ENCODE results near the gene GPSM1. TPM values are rescaled to one million over a fixed set of nuclear protein-coding genes. Genes with fewer than 3 reads are reported as not detected.

The GPSM1 gene
- total and polyA plus RNA-seq, 9 of the 15 experiments (the other 6 are each of a cell fraction or from before 2014, with no cell fraction given), result 0.04 to 14.2 (median 3.1) TPM

- TF ChIP-seq REST (IDR thresholded peaks at IDR 0.05; ENCODE audit: borderline replicate concordance) (peak; percentile 83), REST (CRISPR knock-in tag; IDR thresholded peaks at IDR 0.05; ENCODE audit: low read depth) (peak; percentile 15; the same call in 1 of the 2 replicates), FIP1L1 (IDR thresholded peaks at IDR 0.05; ENCODE audit: low read depth, low read length, poor library complexity, severe bottlenecking) (peak; percentile 83), PHF20 (IDR thresholded peaks at IDR 0.05; ENCODE audit: partially characterized antibody) (peak; percentile 57), RB1 (IDR thresholded peaks at IDR 0.05; ENCODE audit: low read depth) (peak; percentile 93), FOXP1 (CRISPR knock-in tag; IDR thresholded peaks at IDR 0.05) (no peak), ELF4 (CRISPR knock-in tag; IDR thresholded peaks at IDR 0.05) (no peak), FOXA1 (IDR thresholded peaks at IDR 0.05; ENCODE audit: borderline replicate concordance) (no peak), GTF2B (IDR thresholded peaks at IDR 0.05; ENCODE audit: extremely low read depth, insufficient read length) (no peak), ILF3 (IDR thresholded peaks at IDR 0.05; ENCODE audit: borderline replicate concordance) (no peak), PATZ1 (CRISPR knock-in tag; IDR thresholded peaks at IDR 0.05; ENCODE audit: borderline replicate concordance) (no peak), ESRRB (CRISPR knock-in tag; IDR thresholded peaks at IDR 0.05; ENCODE audit: borderline replicate concordance) (no peak), ZNF263 (CRISPR knock-in tag; IDR thresholded peaks at IDR 0.05; ENCODE audit: borderline replicate concordance) (no peak; the same call in 1 of the 2 replicates), SREBF2 (CRISPR knock-in tag; IDR thresholded peaks at IDR 0.05) (no peak), CHD2 (IDR thresholded peaks at IDR 0.05; ENCODE audit: low read depth, low read length) (no peak), ASH1L (IDR thresholded peaks at IDR 0.05; ENCODE audit: borderline replicate concordance, low read depth, partially characterized antibody) (no peak)
These were observed 72.9 kb downstream of the GPSM1 start, which contains the start of gene SNAPC4 (continued) for GRCh38 chr9:136400038-136400834.

Data from K562 (cell line).